GM12873 (cell line): Measurements from ENCODE around the gene PIP4K2A.

Source experiments
- TF ChIP-seq, protein P1 (sequence below): IDR thresholded peaks from 2 replicates; pipeline ENCODE4 v1.5.1; 2012; ENCODE audit warnings: low read depth, mild to moderate bottlenecking, moderate library complexity, low read length, control low read depth; ENCODE audit not compliant: insufficient read depth; ENCODE audit errors: missing control alignments

Gene PIP4K2A

DNA sequence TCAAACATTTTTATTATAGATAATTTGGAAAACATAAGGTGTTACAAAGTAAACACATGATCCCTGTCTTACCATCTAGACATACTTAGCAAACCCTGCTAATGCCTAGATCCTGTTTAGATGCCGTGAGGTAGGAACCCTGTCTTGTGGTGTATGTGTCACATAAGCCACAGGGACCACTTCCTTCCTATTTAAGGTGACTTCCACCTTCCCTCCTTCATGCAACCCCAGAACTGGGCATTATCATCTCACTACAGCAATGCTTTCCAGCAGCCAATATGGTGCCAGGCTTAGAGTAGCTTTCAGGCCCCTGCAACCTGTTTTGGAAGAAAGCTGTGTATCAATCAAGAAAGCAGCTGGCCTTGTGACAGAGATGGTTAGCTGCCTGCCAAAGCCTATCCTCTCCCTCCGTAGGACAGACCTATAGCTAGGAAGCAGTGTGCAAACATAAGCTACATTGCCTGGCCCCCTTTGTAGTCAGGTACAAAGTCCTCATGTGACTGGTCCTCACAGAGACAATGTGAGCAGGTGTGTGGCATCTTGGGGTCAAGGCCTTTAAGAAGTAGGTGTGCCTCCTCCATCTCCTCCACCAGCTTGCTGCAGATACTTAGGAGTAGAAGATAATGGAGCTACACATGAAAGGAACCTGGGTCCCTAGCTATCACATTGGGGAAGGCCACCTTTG is 222.3 kb downstream of the PIP4K2A start:
- TF ChIP-seq, protein P1, sequence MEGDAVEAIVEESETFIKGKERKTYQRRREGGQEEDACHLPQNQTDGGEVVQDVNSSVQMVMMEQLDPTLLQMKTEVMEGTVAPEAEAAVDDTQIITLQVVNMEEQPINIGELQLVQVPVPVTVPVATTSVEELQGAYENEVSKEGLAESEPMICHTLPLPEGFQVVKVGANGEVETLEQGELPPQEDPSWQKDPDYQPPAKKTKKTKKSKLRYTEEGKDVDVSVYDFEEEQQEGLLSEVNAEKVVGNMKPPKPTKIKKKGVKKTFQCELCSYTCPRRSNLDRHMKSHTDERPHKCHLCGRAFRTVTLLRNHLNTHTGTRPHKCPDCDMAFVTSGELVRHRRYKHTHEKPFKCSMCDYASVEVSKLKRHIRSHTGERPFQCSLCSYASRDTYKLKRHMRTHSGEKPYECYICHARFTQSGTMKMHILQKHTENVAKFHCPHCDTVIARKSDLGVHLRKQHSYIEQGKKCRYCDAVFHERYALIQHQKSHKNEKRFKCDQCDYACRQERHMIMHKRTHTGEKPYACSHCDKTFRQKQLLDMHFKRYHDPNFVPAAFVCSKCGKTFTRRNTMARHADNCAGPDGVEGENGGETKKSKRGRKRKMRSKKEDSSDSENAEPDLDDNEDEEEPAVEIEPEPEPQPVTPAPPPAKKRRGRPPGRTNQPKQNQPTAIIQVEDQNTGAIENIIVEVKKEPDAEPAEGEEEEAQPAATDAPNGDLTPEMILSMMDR, result no peak

DNA sequence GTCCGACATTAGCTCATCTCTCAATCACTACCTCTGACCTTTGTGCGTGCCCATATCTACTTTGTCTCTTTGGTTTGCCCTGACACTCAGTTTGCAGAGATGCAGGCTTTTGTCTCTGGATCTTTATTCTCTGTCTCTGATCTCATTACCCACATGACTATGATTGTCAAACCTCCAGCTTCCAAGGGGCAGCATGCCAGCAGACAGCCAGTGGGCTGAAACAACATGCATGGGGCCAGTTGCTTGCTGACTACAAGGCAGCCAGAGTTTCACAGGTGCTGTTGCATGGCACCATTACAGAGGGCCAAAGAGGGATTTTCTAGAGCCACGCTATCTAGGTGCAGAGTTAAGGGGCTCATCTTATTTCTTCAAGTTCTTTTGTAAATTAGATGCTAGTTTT is 222.9 kb downstream of the PIP4K2A start:
- TF ChIP-seq, protein P1, result no peak

DNA sequence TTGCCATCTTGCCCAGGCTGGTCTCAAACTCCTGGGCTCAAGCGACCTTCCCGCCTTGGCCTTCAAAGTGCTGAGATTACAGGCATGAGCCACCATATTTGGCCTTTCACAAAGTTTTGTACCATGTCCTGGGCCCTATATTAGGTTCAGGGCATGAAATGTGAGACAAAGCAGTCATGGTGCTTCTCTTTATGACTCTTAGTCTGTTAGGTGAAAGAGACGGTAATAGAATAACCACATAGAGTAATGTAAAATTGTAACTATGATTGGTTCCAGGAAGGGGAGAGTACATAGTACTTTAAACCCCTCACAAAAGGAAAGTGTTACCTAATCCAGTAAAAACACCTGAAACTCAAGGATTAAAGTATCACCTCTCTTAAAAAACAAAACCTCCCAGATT is 224.4 kb downstream of the PIP4K2A start:
- TF ChIP-seq, protein P1, result no peak

DNA sequence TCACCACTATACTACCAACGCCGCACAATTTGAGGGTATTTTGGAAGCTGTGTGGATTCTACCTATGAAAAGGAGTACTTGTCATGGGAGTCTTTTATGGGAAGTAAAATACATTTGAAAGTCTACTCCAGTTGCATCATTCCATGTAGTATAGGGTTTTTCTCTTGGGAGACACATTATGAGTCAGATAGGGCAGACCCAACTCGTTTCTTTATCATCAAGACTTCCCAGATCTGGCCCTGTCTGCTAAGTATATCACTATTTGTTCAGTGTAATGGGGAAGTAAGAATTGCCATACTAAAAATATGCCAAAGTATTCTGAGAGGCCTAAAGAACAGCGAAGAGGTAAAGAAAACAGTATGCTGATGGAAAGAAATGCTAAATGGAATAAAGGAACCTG is 224.9 kb downstream of the PIP4K2A start:
- TF ChIP-seq, protein P1, result no peak

DNA sequence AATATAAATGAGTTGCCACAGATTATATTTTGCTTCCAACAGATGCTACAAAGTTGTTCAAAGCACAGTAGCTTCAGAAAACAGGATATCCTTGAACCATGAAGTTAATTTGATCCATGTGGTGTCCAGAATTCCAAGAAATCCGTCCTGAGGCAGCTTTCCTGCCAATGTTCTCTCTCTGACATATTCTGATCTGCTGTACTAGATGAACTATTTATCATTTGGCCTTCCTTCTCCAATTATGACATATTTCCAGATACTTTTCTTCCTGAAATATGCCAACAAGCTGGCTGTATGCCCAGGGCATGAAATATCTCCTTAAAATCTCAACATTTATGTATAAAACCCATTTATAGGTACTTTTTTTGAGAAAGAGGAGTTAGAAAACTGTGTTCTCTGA is 227.9 kb downstream of the PIP4K2A start:
- TF ChIP-seq, protein P1, result no peak
